Measurements from ENCODE around the gene STAG2. TPM values are rescaled to one million over a fixed set of nuclear protein-coding genes. Genes with fewer than 3 reads are reported as not detected.
"Not testable (repeated sequence)": the region's sequence is repeated elsewhere in the genome, so short reads cannot be mapped to it uniquely, and the experiment has no call there.

The STAG2 gene
- total RNA-seq, 1 donor from 2014 or later = 117 TPM

- Mint-ChIP-seq H3K36me3 (ENCODE audit: low read depth) (peaks cover 46% of the 10 kb centered on the region), H3K27ac (no peak overlapping the region), H3K27me3 (ENCODE audit: insufficient read depth) (no peaks in the 10 kb centered on the region), H3K4me1 (ENCODE audit: low read depth) (peaks cover 6% of the 10 kb centered on the region), H3K9me3 (peaks cover 3% of the 10 kb centered on the region), H3K4me3 (no peak overlapping the region)
- DNase-seq (ENCODE audit: low spot score) = no peak
- intact Hi-C loops (cut with micrococcal nuclease) = loop anchor here (10.0 kb wide), 1 partner anchor 292 kb away; no protein-coding TSS in a partner anchor
Measured at GRCh38 chrX:124093222-124093621, 131.7 kb downstream of the STAG2 start.

- Mint-ChIP-seq H3K27me3 (ENCODE audit: insufficient read depth) (no peaks in the 10 kb centered on the region), H3K4me1 (ENCODE audit: low read depth) (peaks cover 6% of the 10 kb centered on the region), H3K9me3 (peaks cover 3% of the 10 kb centered on the region), H3K4me3 (no peak overlapping the region), H3K27ac (no peak overlapping the region), H3K36me3 (ENCODE audit: low read depth) (peaks cover 26% of the 10 kb centered on the region)
- intact Hi-C loops (cut with micrococcal nuclease) = loop anchor here (5.0 to 10.0 kb wide), 2 partner anchors 115 to 288 kb away; no protein-coding TSS in a partner anchor
- no peak for DNase-seq (ENCODE audit: low spot score)
Measured at GRCh38 chrX:124097116-124097515, 135.6 kb downstream of the STAG2 start.

DNA sequence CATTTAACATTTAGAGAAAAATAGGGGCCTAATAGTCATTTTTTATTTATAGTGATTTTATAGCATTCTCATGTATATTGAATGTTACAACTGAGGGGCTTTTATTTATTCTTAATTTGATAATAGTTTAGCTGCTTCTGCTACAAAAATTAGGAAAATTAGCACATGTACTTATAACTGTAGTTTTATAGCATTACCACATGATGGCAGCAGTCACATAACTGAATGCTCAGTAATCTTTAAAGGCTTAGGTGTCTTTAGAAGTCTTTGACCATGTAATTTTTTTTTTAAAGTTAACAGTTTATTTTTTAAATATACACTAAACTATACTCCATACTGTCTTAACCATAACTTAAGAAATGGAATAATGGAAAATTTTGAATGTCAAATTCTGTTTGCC is 136.6 kb downstream of the STAG2 start:
- Mint-ChIP-seq H3K4me3 (no peak overlapping the region), H3K27me3 (ENCODE audit: insufficient read depth) (no peaks in the 10 kb centered on the region), H3K9me3 (no peaks in the 10 kb centered on the region), H3K36me3 (ENCODE audit: low read depth) (peaks cover 22% of the 10 kb centered on the region), H3K27ac (no peak overlapping the region), H3K4me1 (ENCODE audit: low read depth) (no peaks in the 10 kb centered on the region)
- DNase-seq (ENCODE audit: low spot score) = no peak
- intact Hi-C loops (cut with micrococcal nuclease) = loop anchor here (5.0 to 10.0 kb wide), 2 partner anchors 114 to 287 kb away; no protein-coding TSS in a partner anchor

- Mint-ChIP-seq H3K4me3 (no peak overlapping the region), H3K9me3 (no peaks in the 10 kb centered on the region), H3K27me3 (ENCODE audit: insufficient read depth) (no peaks in the 10 kb centered on the region), H3K36me3 (ENCODE audit: low read depth) (peaks cover 14% of the 10 kb centered on the region), H3K27ac (no peak overlapping the region), H3K4me1 (ENCODE audit: low read depth) (no peaks in the 10 kb centered on the region)
- intact Hi-C loops (cut with micrococcal nuclease) = no loop called here
- no peak for DNase-seq (ENCODE audit: low spot score)
Measured at GRCh38 chrX:124103966-124104365, 142.5 kb downstream of the STAG2 start.

- H3K4me1 Mint-ChIP-seq (ENCODE audit: low read depth); H3K4me3 Mint-ChIP-seq; DNase-seq (ENCODE audit: low spot score); H3K9me3 Mint-ChIP-seq; H3K27ac Mint-ChIP-seq; H3K27me3 Mint-ChIP-seq (ENCODE audit: insufficient read depth); intact Hi-C loops (cut with micrococcal nuclease): not testable (repeated sequence)
- peaks cover 14% of the 10 kb centered on the region for H3K36me3 Mint-ChIP-seq (ENCODE audit: low read depth)
Measured at GRCh38 chrX:124104512-124104911, 143.0 kb downstream of the STAG2 start.

DNA sequence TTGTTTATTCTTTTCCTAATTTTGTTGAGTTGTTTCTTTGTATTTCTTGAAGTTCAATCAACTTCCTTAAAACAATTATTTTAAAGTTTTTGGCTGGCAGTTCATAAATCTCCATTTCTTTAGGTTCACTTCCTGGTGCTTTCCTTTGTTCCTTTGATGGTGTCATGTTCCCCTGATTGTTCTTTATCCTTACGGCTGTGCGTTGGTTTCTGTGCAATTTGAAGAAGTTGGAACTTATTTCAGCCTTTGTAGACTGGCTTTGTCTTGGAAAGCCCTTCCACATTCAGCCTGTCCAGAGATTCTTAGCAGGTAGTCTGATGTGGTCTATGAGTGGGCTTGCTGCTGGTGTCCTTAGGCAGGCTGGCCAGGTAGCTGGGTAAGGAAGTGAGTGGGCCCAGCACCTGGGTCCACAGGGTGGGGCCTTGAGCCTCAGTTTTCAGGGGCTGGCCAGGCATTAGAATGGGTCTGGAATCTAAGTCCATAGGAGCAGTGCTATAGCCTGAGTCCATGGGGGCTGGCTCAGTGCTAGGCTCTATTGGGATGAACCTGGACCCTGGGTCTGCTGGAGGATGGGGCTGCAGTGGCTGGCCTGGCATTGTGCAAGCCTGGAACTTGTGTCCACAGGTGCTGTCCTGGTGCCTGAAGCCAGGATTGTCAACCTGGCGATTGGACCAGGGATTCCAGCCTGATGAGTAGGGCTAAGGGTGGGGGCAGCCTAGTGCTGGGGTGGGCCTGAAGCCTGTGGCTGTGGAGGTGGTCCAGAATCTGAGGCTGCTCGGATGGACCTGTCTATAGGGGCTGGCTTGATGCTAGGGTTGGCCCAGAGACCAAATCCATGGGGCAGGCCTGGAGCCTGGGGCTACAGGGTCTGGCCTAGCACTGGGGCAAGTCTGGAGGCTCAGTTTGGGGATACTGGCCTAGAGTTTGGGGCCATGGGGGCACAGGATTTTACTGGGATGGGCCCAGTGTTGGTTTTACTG is 152.4 kb downstream of the STAG2 start:
- no peak for DNase-seq (ENCODE audit: low spot score)
- Mint-ChIP-seq H3K27ac (no peak overlapping the region), H3K4me3 (no peak overlapping the region), H3K27me3 (ENCODE audit: insufficient read depth) (no peaks in the 10 kb centered on the region), H3K36me3 (ENCODE audit: low read depth) (peaks cover 6% of the 10 kb centered on the region), H3K4me1 (ENCODE audit: low read depth) (no peaks in the 10 kb centered on the region), H3K9me3 (no peaks in the 10 kb centered on the region)
- intact Hi-C loops (cut with micrococcal nuclease) = no loop called here

GRCh38 chrX:124117325-124117724 is 155.8 kb downstream of the STAG2 start:
- no peaks in the 10 kb centered on the region for H3K4me1 Mint-ChIP-seq (ENCODE audit: low read depth)
- peaks cover 6% of the 10 kb centered on the region for H3K36me3 Mint-ChIP-seq (ENCODE audit: low read depth)
- no peaks in the 10 kb centered on the region for H3K27me3 Mint-ChIP-seq (ENCODE audit: insufficient read depth)
- no peaks in the 10 kb centered on the region for H3K9me3 Mint-ChIP-seq
- intact Hi-C loops (cut with micrococcal nuclease) = no loop called here
- no peak overlapping the region for H3K27ac Mint-ChIP-seq
- no peak overlapping the region for H3K4me3 Mint-ChIP-seq
- no peak for DNase-seq (ENCODE audit: low spot score)

DNA sequence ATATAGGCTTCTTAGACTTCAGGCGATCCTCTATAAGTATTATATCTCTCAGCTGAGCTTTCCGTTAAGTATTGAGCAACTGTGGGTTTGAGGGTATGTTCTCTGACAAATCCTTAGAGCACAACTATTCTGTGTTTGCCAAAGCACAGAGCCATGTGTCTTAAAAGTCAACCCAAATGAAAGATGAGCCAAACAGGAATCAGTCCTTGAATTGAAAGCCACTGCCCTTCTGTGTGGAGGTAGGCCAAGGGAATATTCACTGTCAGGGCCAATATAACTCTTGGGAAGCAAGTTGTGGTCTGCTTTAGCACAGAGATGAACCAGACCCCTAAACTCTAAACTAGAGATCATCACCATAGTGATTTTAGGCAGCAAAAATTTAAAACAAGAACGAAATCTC is 164.0 kb downstream of the STAG2 start:
- Mint-ChIP-seq H3K4me1 (ENCODE audit: low read depth) (no peaks in the 10 kb centered on the region), H3K27ac (no peak overlapping the region), H3K4me3 (no peak overlapping the region), H3K27me3 (ENCODE audit: insufficient read depth) (no peaks in the 10 kb centered on the region), H3K36me3 (ENCODE audit: low read depth) (no peaks in the 10 kb centered on the region), H3K9me3 (no peaks in the 10 kb centered on the region)
- intact Hi-C loops (cut with micrococcal nuclease) = no loop called here
- DNase-seq (ENCODE audit: low spot score) = no peak

- DNase-seq (ENCODE audit: low spot score) = no peak
- Mint-ChIP-seq H3K4me1 (ENCODE audit: low read depth) (no peaks in the 10 kb centered on the region), H3K9me3 (no peaks in the 10 kb centered on the region), H3K4me3 (no peak overlapping the region), H3K36me3 (ENCODE audit: low read depth) (no peaks in the 10 kb centered on the region), H3K27me3 (ENCODE audit: insufficient read depth) (no peaks in the 10 kb centered on the region), H3K27ac (no peak overlapping the region)
- intact Hi-C loops (cut with micrococcal nuclease) = no loop called here
Measured at GRCh38 chrX:124127496-124127895, 166.0 kb downstream of the STAG2 start.

GRCh38 chrX:124132437-124132836 is 170.9 kb downstream of the STAG2 start:
- DNase-seq (ENCODE audit: low spot score); intact Hi-C loops (cut with micrococcal nuclease); H3K36me3 Mint-ChIP-seq (ENCODE audit: low read depth); H3K27ac Mint-ChIP-seq; H3K9me3 Mint-ChIP-seq; H3K27me3 Mint-ChIP-seq (ENCODE audit: insufficient read depth); H3K4me3 Mint-ChIP-seq; H3K4me1 Mint-ChIP-seq (ENCODE audit: low read depth): not testable (repeated sequence)

DNA sequence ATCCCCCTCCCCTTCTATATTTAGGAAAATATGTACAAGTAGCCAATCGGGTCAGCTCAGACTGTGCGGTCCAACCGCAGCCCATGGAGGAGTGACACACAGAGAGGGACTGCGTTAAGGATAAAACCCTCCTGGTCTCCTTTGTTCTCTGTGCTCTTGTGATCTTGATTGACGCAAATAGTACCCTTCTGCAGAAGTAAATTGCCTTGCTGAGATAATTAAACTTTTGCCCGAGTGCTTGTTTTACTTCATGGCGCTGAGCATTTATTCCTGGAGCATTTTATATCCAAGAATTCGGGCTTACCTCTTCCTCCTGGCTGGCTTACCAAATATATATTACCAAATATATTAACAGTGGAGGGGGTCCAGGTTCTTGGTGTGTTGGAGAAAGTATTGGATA is 184.2 kb downstream of the STAG2 start:
- DNase-seq (ENCODE audit: low spot score) = no peak
- peaks cover 5% of the 10 kb centered on the region for H3K9me3 Mint-ChIP-seq
- H3K4me1 Mint-ChIP-seq (ENCODE audit: low read depth) = no peaks in the 10 kb centered on the region
- H3K27ac Mint-ChIP-seq = no peak overlapping the region
- intact Hi-C loops (cut with micrococcal nuclease) = no loop called here
- H3K27me3 Mint-ChIP-seq (ENCODE audit: insufficient read depth) = no peaks in the 10 kb centered on the region
- no peaks in the 10 kb centered on the region for H3K36me3 Mint-ChIP-seq (ENCODE audit: low read depth)
- no peak overlapping the region for H3K4me3 Mint-ChIP-seq

DNA sequence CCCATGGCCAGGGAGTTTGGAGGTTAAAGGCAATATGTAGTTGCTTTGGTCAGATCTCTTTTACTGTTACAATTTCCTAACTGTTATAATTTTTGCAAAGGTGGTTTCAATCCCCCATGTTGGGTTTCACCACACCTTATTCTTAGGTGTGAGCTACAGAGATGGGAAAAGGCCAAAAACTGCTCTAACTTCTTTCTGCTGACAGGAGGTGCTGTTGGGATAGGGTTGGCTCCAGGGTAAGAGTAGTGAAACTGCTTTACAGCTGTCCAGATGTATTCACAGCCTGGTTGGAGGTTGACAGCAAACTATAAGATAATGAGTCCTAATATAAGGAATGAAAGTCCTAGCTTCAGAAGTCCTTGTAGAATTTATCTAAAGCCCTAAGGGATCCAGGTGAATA is 189.7 kb downstream of the STAG2 start:
- DNase-seq (ENCODE audit: low spot score) = no peak
- Mint-ChIP-seq H3K27ac (no peak overlapping the region), H3K4me3 (no peak overlapping the region), H3K36me3 (ENCODE audit: low read depth) (no peaks in the 10 kb centered on the region), H3K4me1 (ENCODE audit: low read depth) (no peaks in the 10 kb centered on the region), H3K9me3 (peaks cover 6% of the 10 kb centered on the region), H3K27me3 (ENCODE audit: insufficient read depth) (peaks cover 4% of the 10 kb centered on the region)
- intact Hi-C loops (cut with micrococcal nuclease) = no loop called here
